MM.1S (cell line): ENCODE data around the gene EPYC.

Experiments
- DNase-seq: peaks from one replicate; pipeline ENCODE4 v3.0.0-alpha.2; 2015
- H2AFZ ChIP-seq: fragments of 300-600 bp; sonication (generic); 2 replicates; pipeline ENCODE4 v1.6.0; 2016; ENCODE audit warnings: antibody characterized with exemption, low read length
- H3F3A ChIP-seq: fragments of 300-600 bp; sonication (generic); 2 replicates; pipeline ENCODE4 v1.6.1; 2016; ENCODE audit warnings: mild to moderate bottlenecking, antibody characterized with exemption, low read length, moderate library complexity, mixed read lengths; ENCODE audit not compliant: insufficient read depth
- H3K27ac ChIP-seq: fragments of 300-600 bp; sonication (generic); 2 replicates; pipeline ENCODE4 v1.5.1; 2016; ENCODE audit warnings: mild to moderate bottlenecking, low read length
- H3K27me3 ChIP-seq: fragments of 300-600 bp; sonication (generic); replicated peaks from 2 replicates; pipeline ENCODE4 v1.6.0; 2016; ENCODE audit warnings: low read length; ENCODE audit not compliant: insufficient read depth
- H3K36me3 ChIP-seq: fragments of 300-600 bp; sonication (generic); replicated peaks from 2 replicates; pipeline ENCODE4 v1.6.1; 2016; ENCODE audit warnings: mild to moderate bottlenecking, low read length, mixed read lengths; ENCODE audit not compliant: insufficient read depth
- H3K4me1 ChIP-seq: fragments of 300-600 bp; sonication (generic); 2 replicates; pipeline ENCODE4 v1.6.1; 2016; ENCODE audit warnings: low read length, mixed read lengths
- H3K4me2 ChIP-seq: fragments of 300-600 bp; sonication (generic); 2 replicates; pipeline ENCODE4 v1.6.0; 2016; ENCODE audit warnings: low read depth, low read length
- H3K4me3 ChIP-seq: fragments of 300-600 bp; sonication (generic); 2 replicates; pipeline ENCODE4 v1.5.1; 2016; ENCODE audit warnings: low read length, mixed read lengths
- H3K79me2 ChIP-seq: fragments of 300-600 bp; sonication (generic); 2 replicates; pipeline ENCODE4 v1.6.1; 2016; ENCODE audit warnings: mixed run types, low read length, mixed read lengths
- H3K9ac ChIP-seq: fragments of 300-600 bp; sonication (generic); 2 replicates; pipeline ENCODE4 v1.6.1; 2016; ENCODE audit warnings: low read length, mixed read lengths
- H3K9me2 ChIP-seq: fragments of 300-600 bp; sonication (generic); replicated peaks from 2 replicates; pipeline ENCODE4 v1.6.1; 2016; ENCODE audit warnings: mild to moderate bottlenecking, low read length, mixed read lengths; ENCODE audit not compliant: insufficient read depth
- H3K9me3 ChIP-seq: fragments of 300-600 bp; sonication (generic); replicated peaks from 2 replicates; pipeline ENCODE4 v1.6.1; 2016; ENCODE audit warnings: mild to moderate bottlenecking, low read length, mixed read lengths; ENCODE audit not compliant: insufficient read depth
- H4K20me1 ChIP-seq: fragments of 300-600 bp; sonication (generic); 2 replicates; pipeline ENCODE4 v1.6.1; 2016; ENCODE audit warnings: mild to moderate bottlenecking, low read length, moderate library complexity, mixed read lengths; ENCODE audit not compliant: insufficient read depth
- CTCF ChIP-seq: fragments of 300-600 bp; sonication (generic); IDR thresholded peaks from 2 replicates; pipeline ENCODE4 v1.5.1; 2016; ENCODE audit warnings: antibody characterized with exemption, low read length, mixed read lengths
- EZH2 ChIP-seq: fragments of 300-600 bp; sonication (generic); optimal IDR thresholded peaks from 2 replicates; pipeline ENCODE3; 2017; ENCODE audit warnings: low read depth, mild to moderate bottlenecking, antibody characterized with exemption, low read length, mixed read lengths
- EZH2phosphoT487 ChIP-seq: fragments of 300-600 bp; sonication (generic); IDR thresholded peaks from 2 replicates; pipeline ENCODE4 v1.6.1; 2018; ENCODE audit warnings: antibody characterized with exemption, low read length

EPYC gene

GRCh38 chr12:90979951-90980350 is 24.8 kb downstream of the EPYC start:
- H3K4me1 ChIP-seq = no peaks in the 10 kb centered on the region
- H4K20me1 ChIP-seq = no peaks in the 10 kb centered on the region
- no peaks in the 10 kb centered on the region for H3K27me3 ChIP-seq
- no peaks in the 10 kb centered on the region for H3F3A ChIP-seq
- H2AFZ ChIP-seq = no peak overlapping the region
- DNase-seq = no peak
- H3K36me3 ChIP-seq = no peaks in the 10 kb centered on the region
- no peak overlapping the region for H3K4me2 ChIP-seq
- no peaks in the 10 kb centered on the region for H3K79me2 ChIP-seq
- H3K9me2 ChIP-seq = no peaks in the 10 kb centered on the region
- H3K9ac ChIP-seq = no peak overlapping the region
- H3K27ac ChIP-seq = no peak overlapping the region
- TF ChIP-seq EZH2 (no peak), CTCF (no peak), EZH2phosphoT487 (no peak)
- no peaks in the 10 kb centered on the region for H3K9me3 ChIP-seq
- no peak overlapping the region for H3K4me3 ChIP-seq

GRCh38 chr12:90979019-90979418 is 25.8 kb downstream of the EPYC start:
- Histone ChIP-seq H3K27ac (no peak overlapping the region), H3F3A (no peaks in the 10 kb centered on the region), H3K4me1 (no peaks in the 10 kb centered on the region), H4K20me1 (no peaks in the 10 kb centered on the region), H3K79me2 (no peaks in the 10 kb centered on the region), H3K36me3 (no peaks in the 10 kb centered on the region), H3K9me3 (no peaks in the 10 kb centered on the region), H3K27me3 (no peaks in the 10 kb centered on the region), H3K4me3 (no peak overlapping the region), H3K9me2 (no peaks in the 10 kb centered on the region), H3K9ac (no peak overlapping the region), H2AFZ (no peak overlapping the region), H3K4me2 (no peak overlapping the region)
- no peak for TF ChIP-seq EZH2
- TF ChIP-seq CTCF = no peak
- no peak for TF ChIP-seq EZH2phosphoT487
- no peak for DNase-seq

GRCh38 chr12:90978117-90978770 is 26.5 kb downstream of the EPYC start:
- no peak overlapping the region for H3K4me2 ChIP-seq
- no peak overlapping the region for H2AFZ ChIP-seq
- H3K4me1 ChIP-seq = no peaks in the 10 kb centered on the region
- TF ChIP-seq CTCF (peak; percentile 73), EZH2 (no peak)
- H4K20me1 ChIP-seq = no peaks in the 10 kb centered on the region
- no peaks in the 10 kb centered on the region for H3K9me2 ChIP-seq
- H3K4me3 ChIP-seq = no peak overlapping the region
- H3K9ac ChIP-seq = no peak overlapping the region
- H3K79me2 ChIP-seq = no peaks in the 10 kb centered on the region
- no peaks in the 10 kb centered on the region for H3K9me3 ChIP-seq
- H3K36me3 ChIP-seq = no peaks in the 10 kb centered on the region
- DNase-seq = peak; percentile 65
- no peaks in the 10 kb centered on the region for H3K27me3 ChIP-seq
- H3F3A ChIP-seq = no peaks in the 10 kb centered on the region
- H3K27ac ChIP-seq = no peak overlapping the region
